NCI-H146 treated with DMSO at 0.1 percent for 48 hours (cell line): ENCODE results near the gene FOXS1.
"Not testable (repeated sequence)": the region's sequence is repeated elsewhere in the genome, so short reads cannot be mapped to it uniquely, and the experiment has no call there.

Experiments
- DNase-seq: peaks from one replicate; lab custom pipeline; 2025; ENCODE audit not compliant: unreplicated experiment; lab: John Stamatoyannopoulos, UW

Gene FOXS1

DNA sequence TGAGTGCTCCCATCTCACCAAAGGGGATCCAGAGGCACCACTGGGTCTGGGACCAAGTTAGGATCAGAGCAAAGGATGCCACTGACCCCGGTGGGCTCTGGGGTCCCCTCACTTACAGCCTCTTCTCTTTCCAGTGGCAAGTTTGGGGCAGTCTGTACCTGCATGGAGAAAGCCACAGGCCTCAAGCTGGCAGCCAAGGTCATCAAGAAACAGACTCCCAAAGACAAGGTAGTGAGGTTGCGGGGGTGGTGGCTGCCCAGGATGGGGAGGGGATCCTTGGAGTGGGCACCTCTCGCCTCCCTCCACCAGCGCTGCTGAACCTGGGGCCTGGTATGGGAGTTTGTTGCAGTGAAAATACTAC, 21.3 kb downstream of the FOXS1 start:
- no peak for DNase-seq

DNA sequence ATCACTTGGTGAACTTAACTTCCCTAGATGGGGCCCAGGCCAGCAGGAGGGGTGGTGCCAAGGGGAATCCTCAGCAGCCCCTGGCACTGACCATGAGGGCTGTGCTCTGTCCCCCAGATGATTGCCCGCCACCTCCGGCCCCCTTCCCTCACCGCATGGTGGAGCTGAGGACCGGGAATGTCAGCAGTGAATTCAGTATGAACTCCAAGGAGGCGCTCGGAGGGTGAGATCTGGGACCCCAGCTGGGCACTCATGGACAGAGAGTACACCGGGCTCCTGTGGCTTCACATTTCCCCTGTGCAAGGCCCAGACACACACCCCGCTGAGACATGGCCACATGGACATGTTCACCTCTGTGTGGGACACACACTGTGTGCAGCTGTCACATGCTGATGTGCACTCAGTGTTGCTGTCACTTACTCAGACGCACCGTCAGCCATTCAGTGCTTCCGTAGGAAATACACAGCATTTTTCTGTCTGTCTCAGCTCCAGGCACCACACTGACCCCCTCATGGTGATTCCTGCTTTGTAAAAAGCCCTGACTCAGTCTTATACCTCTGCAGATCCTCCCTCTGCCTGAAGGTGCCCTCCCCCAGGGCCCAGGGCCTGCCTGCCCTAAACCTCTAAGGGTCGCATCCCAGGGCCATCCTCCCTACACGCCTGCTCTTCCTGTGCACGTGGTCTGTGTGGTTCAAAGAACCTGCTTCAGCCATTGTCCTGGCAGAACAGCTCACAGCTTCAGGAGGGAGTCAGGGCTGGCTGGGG, 21.9 kb downstream of the FOXS1 start:
- DNase-seq = no peak

DNA sequence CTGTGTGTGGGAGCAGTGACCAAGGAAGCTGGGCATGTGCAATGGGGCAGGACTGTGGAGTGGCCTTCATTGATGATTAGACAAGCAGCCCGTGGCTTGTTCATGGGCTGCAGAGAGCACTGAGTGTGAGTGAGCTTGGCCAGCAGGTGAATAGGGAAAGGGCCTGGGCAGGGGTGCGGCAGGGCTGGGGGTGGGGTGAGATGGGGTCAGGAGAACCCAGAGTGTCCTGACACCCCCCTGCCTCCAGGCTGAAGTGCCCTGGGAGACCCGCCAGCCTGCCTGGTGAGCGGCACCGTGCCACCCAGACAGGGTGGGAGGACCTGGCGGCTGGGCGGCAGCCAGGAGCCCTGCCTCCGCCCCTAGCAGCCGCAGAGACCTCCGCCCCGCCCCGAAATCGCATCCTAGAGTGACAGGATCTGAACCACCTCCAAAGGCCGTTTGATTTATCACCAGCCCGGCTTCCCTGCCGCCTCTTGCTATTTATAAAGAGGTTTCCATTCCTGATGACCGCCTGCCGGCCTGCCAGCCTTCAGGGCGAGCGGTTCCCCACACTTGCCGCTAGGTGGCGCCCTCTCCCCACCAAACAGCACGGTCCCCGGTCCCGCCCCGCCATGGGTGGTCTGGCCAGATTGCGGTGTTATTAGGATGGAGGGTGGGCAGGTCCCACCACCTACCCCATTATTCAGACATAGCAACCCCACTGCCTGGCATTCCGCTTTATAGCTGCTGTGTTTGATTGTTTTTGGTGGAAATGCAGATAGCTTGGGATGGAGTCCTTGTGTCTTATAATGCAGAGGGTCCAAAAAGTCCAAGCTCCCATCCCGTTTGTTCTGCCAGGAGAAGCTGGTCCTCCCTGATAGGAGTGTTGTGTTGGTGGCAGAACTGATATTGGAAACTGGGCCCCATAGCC, 22.7 kb downstream of the FOXS1 start:
- DNase-seq = peak; percentile 90

- no peak for DNase-seq
These were observed 24.0 kb downstream of the FOXS1 start for GRCh38 chr20:31821427-31821826.

DNA sequence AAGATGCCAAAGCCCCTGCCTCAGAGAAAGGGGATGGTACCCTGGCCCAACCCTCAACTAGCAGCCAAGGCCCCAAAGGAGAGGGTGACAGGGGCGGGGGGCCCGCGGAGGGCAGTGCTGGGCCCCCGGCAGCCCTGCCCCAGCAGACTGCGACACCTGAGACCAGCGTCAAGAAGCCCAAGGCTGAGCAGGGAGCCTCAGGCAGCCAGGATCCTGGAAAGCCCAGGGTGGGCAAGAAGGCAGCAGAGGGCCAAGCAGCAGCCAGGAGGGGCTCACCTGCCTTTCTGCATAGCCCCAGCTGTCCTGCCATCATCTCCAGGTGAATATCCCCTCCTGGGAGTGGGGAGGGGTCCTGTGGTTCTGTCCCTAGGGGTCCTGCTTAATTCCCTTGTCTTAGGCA, 25.2 kb downstream of the FOXS1 start:
- no peak for DNase-seq

DNA sequence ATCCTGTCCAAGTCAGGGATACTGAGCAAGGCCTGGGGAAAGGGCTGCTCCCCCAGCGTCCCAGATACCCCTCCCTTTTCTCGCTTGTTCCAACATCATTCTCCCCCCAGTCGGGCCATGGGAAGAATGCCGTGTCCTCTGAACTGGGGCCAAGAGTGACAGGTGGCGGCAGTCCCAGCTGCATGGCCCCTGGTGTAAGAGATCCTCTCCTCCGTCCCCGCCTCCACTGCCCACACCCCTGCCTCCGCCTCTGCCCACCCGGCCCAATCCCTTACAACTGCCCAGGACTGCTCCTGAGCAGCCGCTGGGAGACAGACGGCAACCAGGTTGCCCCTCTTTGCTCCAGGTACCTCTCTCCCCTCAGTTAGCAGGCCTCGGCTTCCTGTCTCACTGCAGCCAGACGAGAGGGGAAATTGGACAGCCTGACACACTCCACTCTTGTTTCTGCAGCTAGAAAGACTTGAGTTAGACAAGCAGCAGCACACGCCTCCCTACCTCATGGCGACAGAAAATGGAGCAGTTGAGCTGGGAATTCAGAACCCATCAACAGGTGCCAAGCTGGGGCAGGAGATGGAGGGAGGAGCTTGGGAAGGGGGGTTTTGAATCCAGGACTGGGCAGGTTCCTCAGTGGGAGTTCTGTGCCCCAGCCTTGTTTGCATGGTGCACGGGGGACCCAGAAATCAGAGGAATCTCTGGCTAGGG, 26.2 kb downstream of the FOXS1 start, which contains the start of gene MYLK2:
TSS of gene MYLK2 (plus strand) at position 274 of the 702 bp plus-strand sequence. CDS start at position 499, 225 bp downstream.
- no peak for DNase-seq

GRCh38 chr20:31818376-31818908, 27.0 kb downstream of the FOXS1 start:
- DNase-seq = no peak

- DNase-seq = no peak
These were observed 27.9 kb downstream of the FOXS1 start for GRCh38 chr20:31817461-31817860.

DNA sequence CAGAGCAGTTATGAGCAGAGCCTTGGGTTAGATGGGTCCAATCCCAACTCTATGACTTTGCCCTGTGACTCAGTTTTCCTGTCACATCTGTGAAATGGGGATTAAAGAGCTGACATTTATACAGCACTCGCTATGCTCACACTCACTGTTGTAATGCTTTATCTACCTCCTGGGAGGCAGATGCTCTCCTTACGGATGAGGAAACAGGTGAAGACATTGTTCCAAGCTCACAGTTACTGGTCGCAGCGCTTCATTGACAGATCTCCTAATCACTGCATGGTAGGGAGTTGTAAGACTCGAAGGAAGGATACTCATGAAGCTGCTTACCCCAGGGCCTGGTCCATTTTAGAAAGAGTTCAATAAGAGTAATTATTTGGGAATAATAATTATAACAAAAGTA, 29.2 kb downstream of the FOXS1 start:
- DNase-seq = no peak

DNA sequence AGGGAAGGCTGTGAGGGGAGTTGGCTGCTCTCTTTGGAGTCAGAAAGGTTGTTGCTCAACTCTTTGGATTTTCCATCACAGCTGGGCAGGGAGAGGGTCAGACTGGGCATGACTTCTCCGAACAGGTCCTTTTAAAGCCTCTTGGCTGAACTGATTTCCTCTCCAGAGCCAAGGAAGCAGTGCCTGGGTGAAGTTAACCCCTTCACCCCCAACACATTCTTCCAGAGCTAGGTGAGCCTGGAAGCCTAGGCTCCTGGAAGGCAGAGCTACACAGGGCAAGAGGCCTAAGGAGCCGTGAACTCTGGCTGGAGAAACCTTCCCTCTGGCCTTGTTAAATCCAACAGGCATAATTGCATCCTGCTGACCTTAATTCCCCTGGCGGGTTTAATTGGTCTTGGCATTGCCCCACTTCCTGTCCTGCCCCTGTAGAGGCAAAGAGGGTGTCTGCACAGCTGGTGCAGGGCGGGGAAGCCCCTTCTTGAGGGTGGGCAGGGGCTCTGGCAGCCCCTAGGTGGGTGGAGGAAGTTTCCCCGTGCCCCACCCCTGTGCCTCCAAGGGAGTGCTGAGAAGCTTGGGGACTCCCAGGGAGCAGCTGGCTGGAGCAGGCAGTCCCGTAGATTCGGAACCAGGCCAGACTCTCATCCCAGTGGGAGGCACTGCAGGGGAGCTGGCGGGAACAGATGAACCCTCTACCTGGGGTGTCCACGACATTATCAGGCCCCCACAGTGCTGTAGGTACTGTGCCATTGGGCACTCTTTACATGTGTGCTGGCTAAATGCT, 29.8 kb downstream of the FOXS1 start:
- DNase-seq = peak; percentile 76

DNA sequence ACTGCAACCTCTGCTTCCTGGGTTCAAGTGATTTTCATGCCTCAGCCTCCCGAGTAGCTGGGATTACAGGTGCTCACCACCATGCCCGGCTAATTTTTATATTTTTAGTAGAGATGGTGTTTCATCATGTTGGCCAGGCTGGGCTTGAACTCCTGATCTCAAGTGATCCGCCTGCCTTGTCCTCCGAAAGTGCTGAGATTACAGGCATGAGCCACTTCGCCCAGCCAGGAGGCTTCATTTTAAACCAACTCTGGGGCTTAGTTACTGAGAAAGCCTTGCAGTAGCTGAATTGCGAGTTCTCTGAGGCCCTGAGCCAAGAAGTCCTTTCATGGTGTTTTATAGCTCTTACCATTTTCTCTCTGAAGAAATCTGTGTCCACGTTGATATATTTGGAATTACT, 31.3 kb downstream of the FOXS1 start:
- DNase-seq = not testable (repeated sequence)

GRCh38 chr20:31813611-31814010, 31.8 kb downstream of the FOXS1 start:
- DNase-seq = no peak

DNA sequence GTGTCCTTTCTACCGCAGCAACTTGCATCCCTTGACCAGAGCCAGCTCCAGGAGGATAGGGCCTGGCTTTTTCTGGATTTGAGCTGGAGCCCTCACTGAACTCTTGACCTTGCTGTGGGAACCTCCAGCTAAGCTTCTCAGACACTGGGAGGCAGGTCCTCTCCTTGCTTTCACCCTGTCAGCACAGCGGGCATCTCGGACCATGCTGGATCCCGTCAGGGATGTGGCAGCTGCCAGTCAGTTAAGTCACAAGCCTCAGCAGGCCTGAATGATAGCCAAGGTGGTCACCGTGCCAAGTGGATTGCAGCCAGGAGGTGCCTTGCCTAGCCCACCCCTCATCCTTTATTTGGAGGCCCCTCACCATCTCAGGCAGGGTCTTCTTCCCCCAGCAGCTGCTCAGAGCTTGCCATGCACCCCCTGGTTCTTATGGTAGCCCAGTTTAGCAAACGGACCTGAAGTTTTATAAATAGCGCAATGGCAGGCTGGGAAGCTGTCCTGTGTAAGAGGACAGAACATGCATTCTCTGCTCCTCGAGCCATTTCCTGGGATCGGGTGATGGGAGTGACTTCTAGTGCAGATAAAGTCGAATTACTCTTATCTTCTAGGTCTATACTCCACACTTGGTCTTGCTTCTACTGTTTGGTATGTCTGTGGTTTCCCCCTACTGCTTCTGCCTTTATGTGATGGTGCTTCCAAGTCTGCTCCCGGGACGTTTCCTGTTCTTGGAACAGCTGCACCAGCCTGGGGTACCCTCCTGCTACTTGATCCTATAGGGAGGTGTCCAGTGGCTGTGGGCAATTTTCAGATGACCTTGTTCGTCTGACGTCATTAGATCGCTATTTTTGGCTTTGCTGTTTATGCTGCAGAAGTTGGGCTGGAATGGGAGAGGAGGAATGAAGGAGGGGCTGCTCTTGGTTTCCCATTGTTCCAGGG, 33.3 kb downstream of the FOXS1 start:
- DNase-seq = no peak

GRCh38 chr20:31811198-31811597, 34.2 kb downstream of the FOXS1 start:
- no peak for DNase-seq

DNA sequence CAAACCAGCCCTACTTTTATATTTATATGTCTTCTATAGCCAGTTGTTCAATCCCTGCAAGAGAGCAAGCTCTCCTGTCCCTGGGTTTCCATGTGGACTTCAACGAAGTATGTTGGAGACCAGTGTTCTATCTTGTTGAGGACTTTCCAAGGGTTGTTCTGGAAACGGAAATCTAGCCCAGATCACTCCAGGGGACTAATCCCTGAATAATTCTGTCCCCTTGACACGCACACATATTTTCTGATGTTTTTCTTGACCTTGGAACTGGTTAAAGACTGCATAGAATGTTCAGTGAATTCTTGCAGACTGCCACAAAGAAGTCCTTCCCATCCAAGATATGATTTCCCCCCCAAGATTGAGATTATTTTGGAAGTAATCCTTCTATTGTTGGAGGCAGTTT, 35.7 kb downstream of the FOXS1 start:
- no peak for DNase-seq

DNA sequence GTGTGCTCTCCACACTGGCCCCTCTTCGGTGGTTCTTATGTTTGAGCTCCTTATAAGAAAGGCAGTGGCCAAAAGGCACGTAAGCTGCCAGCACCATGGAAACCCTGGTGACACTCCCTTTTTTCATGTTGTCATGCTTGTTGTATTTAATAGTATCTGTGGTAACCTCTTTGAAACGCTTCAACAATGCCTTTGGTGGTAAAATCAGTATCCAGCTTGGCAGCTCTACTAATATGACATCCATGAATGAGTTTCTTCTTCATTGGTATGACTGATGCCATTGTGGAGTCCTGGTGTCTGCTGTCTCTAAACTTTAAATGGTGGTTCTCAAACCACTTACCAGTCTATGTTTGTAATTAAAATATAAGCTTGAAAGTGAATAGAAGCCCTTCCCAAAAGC, 36.9 kb downstream of the FOXS1 start:
- DNase-seq = no peak

DNA sequence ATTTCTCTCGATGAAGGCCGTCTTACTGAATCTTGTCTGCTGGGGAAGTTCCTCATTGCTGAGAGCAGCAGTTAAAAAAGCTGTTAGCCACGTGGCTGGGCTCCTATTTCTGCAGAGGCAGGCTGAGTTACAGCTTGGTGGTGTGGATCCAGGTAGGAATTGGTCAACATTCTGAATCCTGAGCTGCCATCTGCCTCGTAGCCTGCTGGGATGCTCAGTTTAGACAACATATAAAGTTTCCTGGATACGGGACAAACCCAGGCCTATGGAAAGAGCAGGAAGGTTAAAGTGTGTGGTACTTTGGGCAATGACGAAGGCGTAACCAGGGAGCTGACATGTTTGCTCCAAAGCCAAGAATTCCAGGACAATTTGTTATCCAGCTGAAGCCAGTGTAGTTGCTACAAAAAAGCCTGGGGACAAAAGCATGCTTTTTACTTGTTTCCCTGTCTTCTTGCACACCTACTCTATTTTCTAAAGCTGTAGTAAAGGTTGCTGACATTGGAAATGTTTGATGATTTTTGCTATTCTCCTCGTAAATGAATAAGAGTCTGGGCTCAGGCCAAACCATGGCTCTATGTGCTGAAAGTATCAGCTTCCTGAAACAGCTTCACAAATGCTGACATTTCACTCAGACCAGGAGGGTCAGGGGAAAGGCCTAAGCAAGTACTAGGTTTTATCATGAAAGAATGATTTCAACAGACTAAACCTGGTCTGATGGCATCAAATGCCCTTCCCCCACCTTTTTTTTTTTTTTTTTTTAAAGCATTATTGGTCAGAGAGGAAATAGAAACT, 38.6 kb downstream of the FOXS1 start:
- no peak for DNase-seq

- DNase-seq = no peak
These were observed 41.7 kb downstream of the FOXS1 start for GRCh38 chr20:31803552-31804291.
